Stimulated activated CD8-positive, alpha-beta memory T cell treated with anti-CD3 and anti-CD28 coated beads, Interleukin-4, amount 100 ng/mL, for 24 hours (primary cell): Measurements from ENCODE around the gene MAP7D3.
"Not testable (repeated sequence)": the region's sequence is repeated elsewhere in the genome, so short reads cannot be mapped to it uniquely, and the experiment has no call there.

Experiments used
- DNase-seq: peaks from one replicate; pipeline ENCODE4 v3.0.0-alpha.2; 2020; ENCODE audit warnings: low read depth

Gene MAP7D3

DNA sequence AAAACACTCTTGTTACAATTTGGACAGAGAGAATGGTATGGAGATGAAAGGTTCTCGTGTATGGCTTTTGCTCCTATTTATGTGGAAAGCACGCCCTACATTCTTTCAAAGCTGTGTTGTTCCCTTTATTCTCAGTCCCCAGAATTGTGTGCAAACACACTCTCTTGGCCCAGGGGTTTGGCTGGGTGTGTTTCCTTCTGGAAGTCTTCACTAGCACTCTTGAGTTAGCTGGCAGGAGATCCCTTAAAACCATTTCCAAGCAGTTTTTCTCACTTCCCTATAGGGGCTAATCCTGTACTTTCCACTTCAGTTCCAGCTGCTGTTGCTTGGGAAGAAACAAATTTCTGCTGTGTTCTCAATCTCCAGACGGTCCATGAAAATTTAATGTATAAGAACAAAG is 68.8 kb downstream of the MAP7D3 start:
- DNase-seq: no peak

DNA sequence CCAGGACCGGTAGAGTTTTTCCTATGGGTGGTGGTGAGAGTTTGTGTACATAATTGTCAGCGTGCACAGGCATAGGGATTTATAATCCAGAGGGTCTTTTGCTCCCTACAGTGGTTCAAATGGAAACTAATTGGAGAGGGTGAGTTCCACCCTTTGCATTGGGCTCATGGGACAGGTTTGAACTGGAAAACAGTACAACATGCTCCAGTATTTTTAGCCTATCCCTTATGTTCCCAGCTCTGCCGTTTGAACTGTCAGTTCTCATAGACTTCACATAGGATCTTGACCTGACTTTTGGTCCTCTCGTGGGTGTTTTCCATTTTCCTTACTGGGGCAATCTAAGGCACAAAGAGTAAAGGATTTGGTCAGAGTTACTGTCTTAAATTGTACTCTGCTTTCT is 72.1 kb downstream of the MAP7D3 start:
- DNase-seq: no peak

DNA sequence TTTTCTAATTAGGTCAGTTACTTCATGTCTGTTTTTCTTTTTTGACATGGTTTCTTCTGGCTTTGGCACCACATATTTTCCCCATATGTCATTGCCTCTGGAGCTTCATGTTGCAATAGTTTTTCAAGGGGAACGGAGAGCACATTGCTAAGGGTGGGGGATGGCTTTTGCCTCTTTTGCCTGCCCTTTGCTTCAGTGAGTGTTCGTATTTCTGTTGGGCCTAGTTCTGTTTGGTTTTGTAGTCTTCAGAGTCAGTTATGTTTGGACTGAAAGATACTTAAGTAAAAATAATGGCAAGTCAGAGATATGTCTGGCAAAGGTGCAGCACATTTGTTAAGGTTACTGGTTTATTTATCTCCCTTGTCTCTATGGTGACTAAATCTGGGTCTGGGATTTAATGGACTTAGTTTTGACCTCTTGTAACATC is 74.8 kb downstream of the MAP7D3 start:
- DNase-seq: no peak

DNA sequence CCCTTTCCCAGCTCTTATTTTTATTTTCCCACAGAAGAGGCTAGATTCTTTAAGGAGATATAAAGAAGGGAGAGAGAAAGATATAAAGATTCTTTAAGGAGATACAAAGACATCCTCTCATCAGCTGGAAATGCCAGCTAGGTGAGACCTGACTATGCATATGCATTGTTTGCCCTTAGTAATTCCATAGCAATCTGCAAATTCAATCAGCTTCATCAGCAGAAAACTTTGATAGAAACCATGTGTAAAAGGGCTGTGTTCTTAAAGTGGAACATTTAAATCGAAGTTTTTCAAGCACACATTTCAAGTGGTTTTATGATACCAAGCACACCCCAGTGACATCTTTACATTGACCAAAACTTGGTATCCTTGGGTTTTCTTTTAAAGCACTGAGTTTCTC is 79.8 kb downstream of the MAP7D3 start:
- DNase-seq: no peak

DNA sequence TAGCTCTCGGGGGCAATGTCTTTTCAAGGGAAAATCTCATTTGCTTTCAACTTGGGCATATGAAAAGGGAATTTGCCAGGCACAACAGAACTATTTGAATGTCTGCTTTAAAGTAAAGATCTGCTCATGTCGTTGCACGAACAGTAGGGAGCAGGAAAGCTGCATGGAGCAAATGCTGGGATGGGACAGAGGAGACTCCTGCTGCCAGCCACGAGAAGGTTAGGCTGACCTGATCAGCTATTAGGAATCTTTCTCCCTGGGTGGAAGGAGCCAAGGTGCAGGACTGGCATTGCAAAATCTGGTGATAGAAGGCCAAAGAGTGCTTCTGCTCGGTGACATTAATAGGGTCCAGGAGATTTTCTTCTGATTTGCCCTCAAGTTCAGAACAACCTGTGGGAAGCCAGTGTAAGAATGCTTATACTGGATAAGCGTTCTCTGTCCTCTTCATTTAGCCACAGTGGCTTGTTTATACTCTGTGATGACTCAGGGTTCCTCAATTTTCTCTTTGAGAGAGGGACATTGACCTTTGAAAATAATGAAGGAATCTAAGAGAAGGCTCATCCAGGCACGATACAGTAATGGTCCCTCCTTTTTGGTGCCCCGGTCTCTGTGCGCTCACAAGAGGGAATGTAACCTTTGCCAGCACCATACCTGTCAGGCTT is 80.9 kb downstream of the MAP7D3 start:
- DNase-seq: no peak

DNA sequence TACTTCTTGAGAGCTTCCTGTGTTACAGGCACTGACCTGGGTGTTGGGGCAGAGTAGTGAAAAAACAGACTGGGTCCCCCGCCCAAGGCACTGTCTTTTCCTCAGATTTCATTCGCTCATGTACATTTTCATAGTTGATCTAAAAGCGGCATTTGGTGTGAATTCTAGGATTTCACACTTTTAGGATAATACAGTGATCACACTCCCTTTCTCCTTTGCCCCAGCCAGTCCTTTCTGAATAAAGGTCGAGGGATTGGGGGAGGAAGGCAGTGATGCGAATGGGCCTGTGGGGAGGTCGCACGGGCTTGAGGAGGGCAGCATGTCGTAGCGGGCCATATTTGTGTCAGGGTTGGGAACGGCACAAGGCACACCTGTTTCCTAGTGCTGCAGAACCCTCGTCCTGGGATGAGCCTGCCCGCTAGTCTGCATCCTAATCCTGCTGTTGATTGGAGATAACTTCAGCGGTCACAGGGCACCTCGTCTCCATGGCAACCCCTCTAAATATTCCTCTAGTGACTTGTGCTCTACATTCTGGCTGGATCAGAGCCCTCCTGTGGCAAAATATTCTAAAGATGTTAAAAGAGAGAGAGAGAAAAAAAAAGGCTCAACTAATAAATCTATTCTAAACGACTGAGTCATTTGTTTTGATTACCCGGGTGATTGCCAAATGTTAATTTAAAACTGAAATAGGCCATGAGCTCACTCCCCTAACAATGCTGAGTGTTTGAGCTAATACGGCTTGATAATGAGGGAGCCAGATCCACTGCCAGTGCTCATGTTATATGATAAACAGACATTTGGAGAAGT is 82.1 kb downstream of the MAP7D3 start:
- no peak for DNase-seq

DNA sequence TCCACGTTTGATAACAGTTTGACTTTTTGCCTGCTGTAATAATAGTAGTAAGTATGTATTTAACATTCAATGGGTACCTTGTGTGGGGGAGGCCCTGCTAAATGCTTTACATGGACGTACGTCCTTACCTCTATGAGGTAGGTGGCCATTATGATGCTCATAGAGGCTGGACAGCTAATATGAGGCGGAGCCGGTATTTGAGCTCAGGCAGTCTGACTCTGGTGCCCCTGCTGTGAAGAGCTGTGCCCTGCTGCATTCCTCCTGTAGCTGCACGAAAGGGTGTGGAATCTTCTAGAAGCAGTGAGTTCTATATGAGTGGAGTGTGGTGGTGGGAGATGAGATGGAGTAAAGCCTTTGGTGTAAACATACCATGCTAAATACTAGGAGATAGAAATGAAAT is 83.2 kb downstream of the MAP7D3 start:
- not testable (repeated sequence) for DNase-seq

DNA sequence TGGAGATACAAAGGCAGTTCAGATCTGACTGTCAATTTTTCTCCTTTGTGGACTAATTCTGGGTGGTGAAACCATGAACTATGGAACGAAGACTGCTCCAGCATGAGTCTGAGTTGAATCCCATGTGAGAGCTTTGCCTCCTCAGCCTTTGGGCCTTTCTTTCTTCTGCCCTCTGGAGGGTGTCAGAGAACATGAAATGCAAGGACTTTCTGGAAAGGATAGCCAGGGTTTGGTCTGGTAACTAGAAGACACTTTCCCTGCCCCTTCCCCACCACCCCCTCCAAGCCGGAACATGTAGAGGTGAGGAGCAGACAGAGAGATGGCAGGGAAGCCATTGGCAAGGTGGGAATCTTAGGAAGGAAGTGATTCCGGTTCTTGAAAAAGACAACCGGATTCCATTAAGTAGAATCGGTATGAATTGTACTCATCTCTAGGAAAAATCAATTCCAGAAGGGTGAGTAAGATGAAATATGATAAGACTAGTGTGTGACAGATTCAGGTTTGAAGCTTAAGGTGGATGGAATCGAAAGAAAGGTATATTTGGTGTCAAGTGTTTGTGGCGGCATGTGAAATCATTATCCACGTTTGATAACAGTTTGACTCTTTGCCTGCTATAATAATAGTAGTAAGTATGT is 84.9 kb downstream of the MAP7D3 start:
- DNase-seq: no peak

DNA sequence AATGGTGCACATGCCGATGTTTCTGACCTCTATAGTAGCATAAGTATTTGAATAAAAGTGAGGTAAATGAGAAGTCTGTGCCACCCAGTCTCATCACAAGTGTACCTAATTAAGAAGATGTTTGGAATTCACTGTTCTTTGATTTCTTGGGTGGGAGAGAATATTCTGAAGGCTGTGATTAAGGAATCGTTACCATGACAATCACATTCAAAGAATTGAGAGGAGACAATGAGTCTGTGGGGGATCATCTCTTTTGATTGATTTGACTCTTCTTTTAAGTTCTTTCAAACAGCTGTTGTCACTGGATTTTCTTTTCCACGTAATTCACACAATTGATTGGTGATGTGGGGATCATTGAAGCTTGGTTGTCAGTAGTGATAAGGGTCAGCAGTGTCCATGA is 85.8 kb downstream of the MAP7D3 start:
- no peak for DNase-seq

DNA sequence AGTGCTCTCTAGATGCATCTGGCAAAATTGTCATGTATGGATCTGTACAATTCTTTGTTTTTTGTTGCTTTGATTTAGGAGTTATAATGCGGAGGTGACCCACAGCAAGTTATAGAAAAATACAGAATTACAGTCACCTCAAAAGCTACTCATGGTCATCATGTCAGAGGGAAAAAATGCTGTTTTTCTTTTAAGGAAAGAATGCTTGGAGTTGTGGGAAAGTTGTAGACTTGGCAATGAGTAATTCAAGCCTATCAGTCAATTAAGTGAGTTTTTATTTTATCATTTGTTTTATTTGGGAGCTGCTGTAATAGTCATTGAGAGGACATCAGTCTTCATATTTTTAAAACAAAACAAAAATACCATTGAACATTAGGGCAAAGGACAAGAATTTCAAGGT is 87.5 kb downstream of the MAP7D3 start:
- no peak for DNase-seq
